NB4 (cell line): ENCODE data around the gene PNRC1.

ENCODE experiments used
- DNase-seq: peaks from one replicate; pipeline ENCODE4 v3.0.0; 2010; ENCODE audit warnings: low read depth
- H3K4me3 ChIP-seq: one replicate; pipeline ENCODE4 v1.5.1; 2011; ENCODE audit warnings: mild to moderate bottlenecking, low read depth, low read length, moderate library complexity
- CTCF ChIP-seq: IDR thresholded peaks from one replicate; pipeline ENCODE4 v1.5.1; 2012; ENCODE audit warnings: low read depth, low read length
- MAX ChIP-seq: IDR thresholded peaks from 2 replicates; pipeline ENCODE4 v1.6.1; 2011; ENCODE audit warnings: low read depth, low read length
- MYC ChIP-seq: IDR thresholded peaks from 2 replicates; pipeline ENCODE4 v1.6.1; 2011; ENCODE audit warnings: low read depth, low read length
- POLR2A ChIP-seq: IDR thresholded peaks from 2 replicates; pipeline ENCODE4 v1.6.1; 2011; ENCODE audit warnings: mild to moderate bottlenecking; ENCODE audit not compliant: insufficient read length; ENCODE audit errors: extremely low read depth

The PNRC1 gene

GRCh38 chr6:89082486-89082891 lies 1.9 kb downstream of the PNRC1 start:
- peak overlapping the region; percentile 87 for H3K4me3 ChIP-seq
- TF ChIP-seq MAX (no peak), POLR2A (no peak), MYC (no peak), CTCF (no peak)
- DNase-seq: peak; percentile 39

- no peak for TF ChIP-seq MAX
- no peak for TF ChIP-seq POLR2A
- TF ChIP-seq MYC: no peak
- no peak for TF ChIP-seq CTCF
- no peak for DNase-seq
- no peak overlapping the region for H3K4me3 ChIP-seq
Measured at GRCh38 chr6:89084542-89084941, 4.0 kb downstream of the PNRC1 start.

- no peak overlapping the region for H3K4me3 ChIP-seq
- TF ChIP-seq CTCF: no peak
- TF ChIP-seq POLR2A: no peak
- TF ChIP-seq MYC: no peak
- TF ChIP-seq MAX: no peak
- DNase-seq: no peak
Measured at GRCh38 chr6:89084954-89085353, 4.4 kb downstream of the PNRC1 start.

GRCh38 chr6:89085409-89086205 lies 5.1 kb downstream of the PNRC1 start:
- H3K4me3 ChIP-seq: no peak overlapping the region
- no peak for DNase-seq
- TF ChIP-seq CTCF: no peak
- TF ChIP-seq POLR2A: no peak
- TF ChIP-seq MAX: no peak
- no peak for TF ChIP-seq MYC

GRCh38 chr6:89087881-89088280 lies 7.3 kb downstream of the PNRC1 start:
- no peak overlapping the region for H3K4me3 ChIP-seq
- TF ChIP-seq MAX (no peak), POLR2A (no peak), CTCF (no peak), MYC (no peak)
- DNase-seq: no peak
